ENCODE data around the gene LRRC4C.

DNA sequence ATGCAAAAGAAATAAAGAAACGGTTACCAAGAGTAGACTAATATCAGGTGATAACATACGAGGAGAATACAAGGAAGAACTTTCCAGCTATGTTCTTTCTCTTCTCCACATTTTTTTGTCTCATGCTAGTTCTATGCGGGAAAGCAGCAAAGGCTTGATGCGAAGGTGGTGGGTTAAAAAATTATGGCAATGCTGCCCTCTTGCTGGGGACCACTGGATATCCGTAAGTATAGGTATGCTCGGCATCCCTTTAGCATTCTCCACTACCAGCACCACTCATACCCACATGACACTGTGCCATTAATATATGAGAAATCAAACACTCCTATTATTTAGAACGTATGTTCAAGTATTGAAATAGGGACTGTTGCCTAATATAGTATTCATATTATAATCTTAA is 776.4 kb downstream of the LRRC4C start:
- TF ChIP-seq, protein P1, sequence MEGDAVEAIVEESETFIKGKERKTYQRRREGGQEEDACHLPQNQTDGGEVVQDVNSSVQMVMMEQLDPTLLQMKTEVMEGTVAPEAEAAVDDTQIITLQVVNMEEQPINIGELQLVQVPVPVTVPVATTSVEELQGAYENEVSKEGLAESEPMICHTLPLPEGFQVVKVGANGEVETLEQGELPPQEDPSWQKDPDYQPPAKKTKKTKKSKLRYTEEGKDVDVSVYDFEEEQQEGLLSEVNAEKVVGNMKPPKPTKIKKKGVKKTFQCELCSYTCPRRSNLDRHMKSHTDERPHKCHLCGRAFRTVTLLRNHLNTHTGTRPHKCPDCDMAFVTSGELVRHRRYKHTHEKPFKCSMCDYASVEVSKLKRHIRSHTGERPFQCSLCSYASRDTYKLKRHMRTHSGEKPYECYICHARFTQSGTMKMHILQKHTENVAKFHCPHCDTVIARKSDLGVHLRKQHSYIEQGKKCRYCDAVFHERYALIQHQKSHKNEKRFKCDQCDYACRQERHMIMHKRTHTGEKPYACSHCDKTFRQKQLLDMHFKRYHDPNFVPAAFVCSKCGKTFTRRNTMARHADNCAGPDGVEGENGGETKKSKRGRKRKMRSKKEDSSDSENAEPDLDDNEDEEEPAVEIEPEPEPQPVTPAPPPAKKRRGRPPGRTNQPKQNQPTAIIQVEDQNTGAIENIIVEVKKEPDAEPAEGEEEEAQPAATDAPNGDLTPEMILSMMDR (conservative IDR thresholded peaks at IDR 0.05; ENCODE audit: low read depth, low read length): no peak
- no peak for TF ChIP-seq EZH2phosphoT487 (IDR thresholded peaks at IDR 0.05; ENCODE audit: borderline replicate concordance, low read length)
